IPS-20b (cell line): ENCODE results near the gene DOLK.
"Not testable (repeated sequence)": the region's sequence is repeated elsewhere in the genome, so short reads cannot be mapped to it uniquely, and the experiment has no call there.

Source experiments
- H3K27ac ChIP-seq: one replicate; pipeline ENCODE4 v1.5.1; 2013; ENCODE audit warnings: low read length
- H3K27me3 ChIP-seq: 2 replicates; pipeline ENCODE4 v1.6.1; 2013; ENCODE audit warnings: mild to moderate bottlenecking, low read length, inconsistent platforms; ENCODE audit not compliant: insufficient read depth
- H3K36me3 ChIP-seq: 2 replicates; pipeline ENCODE4 v1.6.1; 2013; ENCODE audit warnings: low read depth, mild to moderate bottlenecking, inconsistent platforms, low read length, moderate library complexity; ENCODE audit not compliant: insufficient read depth
- H3K4me1 ChIP-seq: 2 replicates; pipeline ENCODE4 v1.6.1; 2013; ENCODE audit warnings: mild to moderate bottlenecking, control low read depth, inconsistent platforms, low read length, moderate library complexity; ENCODE audit not compliant: insufficient read depth
- H3K4me3 ChIP-seq: 2 replicates; pipeline ENCODE4 v1.5.1; 2013; ENCODE audit warnings: mild to moderate bottlenecking, low read length, inconsistent platforms
- H3K9ac ChIP-seq: 2 replicates; pipeline ENCODE4 v1.6.1; 2013; ENCODE audit warnings: low read depth, mild to moderate bottlenecking, inconsistent platforms, low read length, moderate library complexity
- H3K9me3 ChIP-seq: 2 replicates; pipeline ENCODE4 v1.6.1; 2013; ENCODE audit warnings: mild to moderate bottlenecking, low read depth, low read length, inconsistent platforms; ENCODE audit not compliant: insufficient read depth

DOLK gene

DNA sequence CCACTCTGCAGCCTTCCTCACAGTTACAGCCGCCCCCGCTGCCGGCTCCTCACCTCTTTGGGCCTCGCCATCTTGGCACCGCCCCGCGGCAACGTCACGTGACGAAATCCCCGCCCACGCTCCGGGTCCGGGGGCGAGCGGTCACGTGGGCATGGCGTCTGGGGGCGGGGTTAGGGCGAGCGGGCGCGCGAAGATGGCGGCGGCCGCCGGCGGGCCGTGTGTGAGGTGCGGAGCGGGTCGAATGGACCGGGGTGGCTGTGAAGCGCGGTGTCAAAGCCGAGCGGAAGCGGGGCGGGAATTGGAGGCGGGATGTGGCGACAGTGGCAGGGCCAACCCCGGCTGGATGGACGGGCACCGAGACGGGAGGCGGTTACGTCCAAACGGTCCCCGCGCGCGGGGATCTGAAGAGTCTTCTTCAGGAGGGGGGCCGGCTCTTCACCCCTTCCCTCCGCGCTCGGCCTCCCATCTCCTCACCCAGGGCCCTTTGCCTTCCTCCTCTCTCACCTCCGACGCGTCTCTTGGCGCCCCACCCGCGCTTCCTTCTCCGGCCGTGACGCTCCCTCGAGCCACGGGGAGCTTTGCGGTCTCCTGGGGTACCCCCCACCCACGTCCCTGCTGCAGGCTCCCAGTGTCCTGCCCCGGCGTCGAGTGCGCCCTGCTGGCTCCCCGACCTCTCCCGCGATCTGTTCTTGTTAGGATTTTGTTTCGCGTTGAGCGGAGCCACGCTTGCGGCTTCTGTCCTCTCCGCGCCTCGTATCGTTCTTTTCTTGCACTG, at the start of gene DOLK, which contains the start of gene NUP188:
TSS of gene DOLK (minus strand) at position 77 of the 775 bp plus-strand sequence. CDS start 300 bp downstream, outside the sequence.
TSS of gene NUP188 (plus strand) at position 173 of the 775 bp plus-strand sequence. CDS start at position 194, 21 bp downstream.
- H3K9me3 ChIP-seq = no peaks in the 10 kb centered on the region
- H3K4me3 ChIP-seq = peak within 1 kb of the TSS; percentile 89
- H3K27me3 ChIP-seq = no peaks in the 10 kb centered on the region
- H3K9ac ChIP-seq = peak within 1 kb of the TSS; percentile 88
- H3K36me3 ChIP-seq = peaks cover 41% of the 10 kb centered on the region
- peaks cover 6% of the 10 kb centered on the region for H3K4me1 ChIP-seq
- H3K27ac ChIP-seq = peak within 1 kb of the TSS; percentile 59

DNA sequence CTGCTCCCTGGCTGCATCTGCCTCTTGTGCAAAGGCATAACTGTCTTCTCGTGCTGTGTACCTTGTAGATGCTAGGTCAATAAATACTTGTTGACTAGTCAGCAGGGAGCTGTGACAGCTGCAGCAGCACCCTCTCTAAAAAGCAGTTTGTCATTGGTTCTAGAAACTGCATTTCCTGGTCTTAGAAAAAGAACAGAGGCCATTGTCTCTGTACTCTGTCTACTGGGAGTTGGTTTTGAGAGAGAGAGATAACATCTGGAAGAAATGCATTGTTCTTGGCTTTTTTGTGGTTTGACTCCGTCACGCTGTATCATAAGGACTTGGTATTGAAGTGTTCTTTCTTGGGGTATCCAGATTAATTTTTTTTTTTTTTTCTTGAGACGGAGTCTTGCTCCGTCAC, 48.4 kb upstream of the DOLK start:
- no peak overlapping the region for H3K27ac ChIP-seq
- H3K27me3 ChIP-seq = no peaks in the 10 kb centered on the region
- no peaks in the 10 kb centered on the region for H3K4me1 ChIP-seq
- H3K36me3 ChIP-seq = peaks cover 93% of the 10 kb centered on the region
- no peak overlapping the region for H3K4me3 ChIP-seq
- no peak overlapping the region for H3K9ac ChIP-seq
- H3K9me3 ChIP-seq = no peaks in the 10 kb centered on the region

DNA sequence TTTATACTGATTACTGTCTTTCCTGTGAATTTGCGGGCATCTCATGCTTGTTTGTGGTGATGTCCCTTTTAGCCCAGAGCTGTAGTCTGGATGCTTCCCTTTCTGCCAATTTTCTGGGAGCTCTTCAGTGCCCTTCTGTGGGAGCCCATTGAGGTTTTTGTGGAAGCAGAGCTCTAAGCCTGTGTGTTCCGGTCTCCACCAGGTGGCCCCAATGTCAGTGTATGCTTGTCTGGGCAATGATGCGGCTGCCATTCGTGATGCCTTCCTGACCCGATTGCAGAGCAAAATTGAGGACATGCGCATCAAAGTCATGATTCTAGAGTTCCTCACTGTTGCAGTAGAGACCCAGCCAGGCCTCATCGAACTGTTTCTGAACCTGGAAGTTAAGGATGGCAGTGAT, 45.6 kb upstream of the DOLK start:
- Histone ChIP-seq H3K27ac (no peak overlapping the region), H3K4me3 (no peak overlapping the region), H3K27me3 (no peaks in the 10 kb centered on the region), H3K9ac (no peak overlapping the region), H3K4me1 (no peaks in the 10 kb centered on the region), H3K9me3 (no peaks in the 10 kb centered on the region), H3K36me3 (peaks cover 91% of the 10 kb centered on the region)

DNA sequence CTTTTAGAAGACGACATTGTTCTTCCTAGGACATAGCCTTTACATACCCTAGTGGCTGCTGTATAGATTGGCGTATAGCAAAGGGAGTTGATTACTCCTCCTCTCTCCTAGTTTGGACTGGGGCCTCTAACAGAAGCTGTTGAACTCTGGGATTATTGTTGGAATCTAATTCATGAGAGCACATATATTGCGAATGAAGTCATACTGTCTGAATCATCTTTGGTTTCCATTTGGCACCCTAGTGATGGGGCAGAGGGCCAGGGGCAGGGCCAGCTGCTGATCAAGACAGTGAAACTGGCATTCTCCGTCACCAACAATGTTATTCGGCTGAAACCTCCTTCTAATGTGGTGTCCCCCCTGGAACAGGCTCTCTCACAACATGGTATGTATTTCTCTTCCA, 40.4 kb upstream of the DOLK start:
- H3K27ac ChIP-seq = no peak overlapping the region
- H3K9ac ChIP-seq = no peak overlapping the region
- H3K36me3 ChIP-seq = peaks cover 90% of the 10 kb centered on the region
- no peak overlapping the region for H3K4me3 ChIP-seq
- H3K4me1 ChIP-seq = no peaks in the 10 kb centered on the region
- no peaks in the 10 kb centered on the region for H3K27me3 ChIP-seq
- no peaks in the 10 kb centered on the region for H3K9me3 ChIP-seq

DNA sequence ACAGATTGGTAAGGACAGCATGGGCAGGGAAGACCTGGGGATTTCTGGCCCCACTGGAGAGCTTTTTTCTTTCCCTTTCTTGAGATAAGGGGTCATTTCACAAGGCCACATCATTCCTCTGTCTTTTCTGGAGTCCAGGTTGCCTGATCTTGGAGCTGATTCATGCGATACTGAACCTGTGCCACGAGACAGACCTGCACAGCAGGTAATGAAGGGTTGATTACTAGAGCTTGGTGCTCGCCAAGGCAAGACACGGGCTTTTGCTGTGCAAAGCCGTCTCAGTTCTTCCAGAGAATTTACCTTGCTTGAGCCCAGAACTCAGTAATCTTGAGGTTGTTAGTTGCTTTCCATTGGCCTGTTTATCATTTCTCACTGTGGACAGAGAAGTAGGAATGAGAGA, 39.3 kb upstream of the DOLK start:
- H3K4me3 ChIP-seq = no peak overlapping the region
- H3K9me3 ChIP-seq = no peaks in the 10 kb centered on the region
- peaks cover 93% of the 10 kb centered on the region for H3K36me3 ChIP-seq
- H3K9ac ChIP-seq = no peak overlapping the region
- no peaks in the 10 kb centered on the region for H3K4me1 ChIP-seq
- no peak overlapping the region for H3K27ac ChIP-seq
- no peaks in the 10 kb centered on the region for H3K27me3 ChIP-seq

DNA sequence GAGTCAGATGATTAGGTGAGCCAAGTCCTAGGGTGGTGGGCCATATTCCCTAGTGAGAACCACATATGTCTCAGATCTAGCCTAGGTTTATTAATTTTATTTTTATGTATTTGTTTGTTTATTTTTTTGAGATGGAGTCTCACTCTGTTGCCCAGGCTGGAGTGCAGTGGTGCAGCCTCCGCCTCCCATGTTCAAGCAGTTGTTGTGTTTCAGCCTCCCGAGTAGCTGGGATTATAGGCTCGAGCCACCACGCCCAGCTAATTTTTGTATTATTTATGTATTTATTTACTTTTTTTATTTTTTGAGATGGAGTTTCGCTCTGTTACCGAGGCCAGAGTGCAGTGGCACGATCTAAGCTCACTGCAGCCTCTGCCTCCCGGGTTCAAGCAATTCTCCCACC, 36.1 kb upstream of the DOLK start:
- Histone ChIP-seq H3K36me3 (peaks cover 95% of the 10 kb centered on the region), H3K9me3 (no peaks in the 10 kb centered on the region), H3K27ac (no peak overlapping the region), H3K4me3 (no peak overlapping the region), H3K27me3 (no peaks in the 10 kb centered on the region), H3K9ac (no peak overlapping the region), H3K4me1 (no peaks in the 10 kb centered on the region)

DNA sequence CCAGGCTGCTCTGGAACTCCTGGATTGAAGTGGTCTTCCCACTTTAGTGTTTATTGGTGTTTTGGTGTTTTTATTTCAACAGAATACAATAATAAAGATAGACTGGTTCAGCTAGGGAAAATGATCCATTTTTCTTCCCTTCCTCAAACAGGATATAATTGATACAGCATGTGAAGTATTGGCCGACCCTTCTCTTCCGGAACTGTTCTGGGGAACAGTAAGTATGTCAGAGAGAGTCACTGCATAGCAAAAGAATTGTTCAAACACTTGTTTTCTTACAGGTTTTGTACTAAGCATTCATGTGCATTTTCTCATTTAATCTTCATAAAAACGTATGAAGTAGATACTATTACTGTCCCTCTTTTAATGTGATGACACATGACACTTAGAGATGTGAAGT, 31.7 kb upstream of the DOLK start:
- H3K4me3 ChIP-seq = no peak overlapping the region
- H3K4me1 ChIP-seq = no peaks in the 10 kb centered on the region
- H3K9me3 ChIP-seq = no peaks in the 10 kb centered on the region
- peaks cover 91% of the 10 kb centered on the region for H3K36me3 ChIP-seq
- H3K9ac ChIP-seq = no peak overlapping the region
- no peaks in the 10 kb centered on the region for H3K27me3 ChIP-seq
- H3K27ac ChIP-seq = no peak overlapping the region

DNA sequence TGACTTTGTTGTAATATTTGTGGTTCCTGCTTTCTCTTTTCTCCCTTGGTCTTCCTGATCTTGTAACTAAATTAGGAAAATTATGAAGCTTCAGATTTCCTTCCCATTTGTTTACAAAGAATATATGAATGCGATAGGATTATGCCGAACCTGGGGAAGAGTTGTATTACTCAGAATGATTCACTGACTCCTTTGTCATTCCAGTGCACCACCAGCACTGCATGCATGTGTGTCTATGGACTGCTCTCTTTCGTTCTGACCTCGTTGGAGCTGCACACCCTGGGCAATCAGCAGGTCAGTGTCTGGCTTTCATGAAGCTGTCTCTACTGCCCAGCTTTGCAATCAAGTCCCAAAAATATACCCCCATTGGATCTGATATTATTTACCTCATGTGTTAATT, 25.6 kb upstream of the DOLK start:
- Histone ChIP-seq H3K4me1 (no peaks in the 10 kb centered on the region), H3K27ac (no peak overlapping the region), H3K9me3 (no peaks in the 10 kb centered on the region), H3K36me3 (peaks cover 98% of the 10 kb centered on the region), H3K27me3 (no peaks in the 10 kb centered on the region), H3K9ac (no peak overlapping the region), H3K4me3 (no peak overlapping the region)

DNA sequence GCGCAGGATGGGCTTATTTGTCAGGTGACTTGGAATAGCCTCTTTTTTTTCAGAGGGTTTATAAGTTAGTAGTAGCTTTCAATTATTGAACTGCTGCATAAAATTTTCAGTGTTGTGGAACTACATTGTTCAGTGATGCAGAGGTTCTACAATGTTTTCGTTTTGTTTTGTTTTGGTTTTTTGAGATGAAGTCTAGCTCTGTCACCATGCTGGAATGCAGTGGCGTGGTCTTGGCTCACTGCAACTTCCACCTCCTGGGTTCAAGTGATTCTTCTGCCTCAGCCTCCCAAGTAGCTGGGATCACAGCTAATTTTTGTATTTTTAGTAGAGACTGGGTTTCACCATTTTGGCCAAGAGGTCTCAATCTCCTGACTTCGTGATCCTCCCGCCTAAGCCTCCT, 22.1 kb upstream of the DOLK start:
- Histone ChIP-seq H3K36me3 (peaks cover 90% of the 10 kb centered on the region), H3K27me3 (no peaks in the 10 kb centered on the region), H3K4me1 (no peaks in the 10 kb centered on the region), H3K9ac (no peak overlapping the region), H3K4me3 (no peak overlapping the region), H3K9me3 (no peaks in the 10 kb centered on the region), H3K27ac (no peak overlapping the region)

DNA sequence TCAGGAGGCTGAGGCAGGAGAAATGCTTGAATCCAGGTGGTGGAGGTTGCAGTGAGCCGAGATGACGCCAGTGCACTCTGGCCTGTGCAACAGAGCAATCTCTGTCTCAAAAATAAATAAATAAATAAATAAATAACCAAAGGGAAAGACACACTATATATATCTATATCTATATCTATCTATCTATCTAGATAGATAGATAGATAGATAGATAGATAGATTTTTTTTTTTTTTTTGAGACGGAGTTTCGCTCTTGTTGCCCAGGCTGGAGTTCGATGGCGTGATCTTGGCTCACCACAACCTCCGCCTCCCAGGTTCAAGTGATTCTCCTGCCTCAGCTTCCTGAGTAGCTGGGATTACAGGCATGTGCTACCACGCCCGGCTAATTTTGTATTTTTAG, 14.0 kb upstream of the DOLK start:
- H3K27me3 ChIP-seq, H3K27ac ChIP-seq, H3K9ac ChIP-seq, H3K4me1 ChIP-seq, H3K9me3 ChIP-seq, H3K4me3 ChIP-seq: not testable (repeated sequence)
- H3K36me3 ChIP-seq = peaks cover 90% of the 10 kb centered on the region

DNA sequence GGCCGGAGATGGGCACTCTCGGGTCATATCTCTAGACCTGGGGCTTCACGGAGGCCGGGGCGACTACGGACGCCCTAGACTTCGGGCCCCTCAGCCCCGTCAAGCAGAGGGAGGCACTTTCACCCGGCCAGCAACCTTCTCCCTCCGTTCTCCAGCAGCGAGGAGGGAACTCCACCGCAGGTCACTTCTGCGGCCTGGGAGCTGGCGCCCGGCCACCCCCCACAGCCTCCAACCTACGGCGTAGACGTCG, 201 bp downstream of the DOLK start:
- Histone ChIP-seq H3K4me1 (peaks cover 6% of the 10 kb centered on the region), H3K4me3 (peak overlapping the region; percentile 89), H3K36me3 (peaks cover 36% of the 10 kb centered on the region; the same call in 1 of the 2 replicates), H3K9me3 (no peaks in the 10 kb centered on the region), H3K9ac (peak overlapping the region; percentile 88), H3K27ac (peak overlapping the region; percentile 59), H3K27me3 (no peaks in the 10 kb centered on the region)

DNA sequence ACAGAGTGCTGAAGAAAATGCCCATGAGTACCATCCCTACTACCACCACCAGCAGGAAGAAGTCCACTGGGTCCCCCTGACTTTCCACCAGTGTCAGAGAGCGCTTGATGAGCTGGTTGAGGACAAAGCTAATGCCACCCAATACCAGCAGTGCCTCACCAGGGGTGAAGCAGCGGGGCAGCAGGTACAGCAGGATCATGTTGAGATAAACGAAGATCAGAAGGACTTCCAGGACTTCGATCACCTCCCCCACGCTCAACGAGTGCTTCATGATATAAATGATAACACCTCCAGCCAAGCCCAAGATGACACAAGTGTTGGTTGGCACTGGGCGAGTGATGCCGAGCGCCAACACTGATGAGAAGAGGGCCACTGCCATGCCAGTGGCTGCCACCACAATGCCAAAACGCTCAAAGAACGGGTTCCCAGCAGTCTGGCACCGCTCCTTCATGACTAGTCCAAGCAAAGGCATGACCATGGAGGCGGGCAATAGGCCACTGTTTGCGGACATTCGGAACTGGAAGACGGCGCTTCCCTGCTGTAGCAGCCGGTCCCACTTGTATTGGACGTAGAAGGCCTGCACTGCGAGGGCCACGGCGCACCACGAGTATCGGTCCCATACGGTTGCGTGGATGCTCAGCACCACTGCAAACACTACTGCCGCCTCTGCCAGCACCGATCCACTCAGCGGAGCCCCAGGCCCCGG, 679 bp downstream of the DOLK start:
- peak overlapping the region; percentile 59 for H3K27ac ChIP-seq
- peaks cover 6% of the 10 kb centered on the region for H3K4me1 ChIP-seq
- H3K36me3 ChIP-seq = peaks cover 32% of the 10 kb centered on the region; the same call in 1 of the 2 replicates

More for the DNA sequence above, 679 bp downstream of the DOLK start:
- H3K4me3 ChIP-seq = peak overlapping the region; percentile 89
- peak overlapping the region; percentile 88 for H3K9ac ChIP-seq
- H3K27me3 ChIP-seq = no peaks in the 10 kb centered on the region
- no peaks in the 10 kb centered on the region for H3K9me3 ChIP-seq
